ENCODE results near the gene AUTS2. TPM values are rescaled to one million over a fixed set of nuclear protein-coding genes. Genes with fewer than 3 reads are reported as not detected.

AUTS2 gene
- total RNA-seq, 6 donors from 2014 or later = 38.9 to 151 (median 55.8) TPM

GRCh38 chr7:69602522-69602921 lies 4.2 kb downstream of the AUTS2 start:
- ATAC-seq (ENCODE audit: low FRiP score in 2 of 2) (no peak), DNase-seq (no peak)
- TF ChIP-seq CTCF (IDR thresholded peaks at IDR 0.05) (no peak), POLR2A (IDR thresholded peaks at IDR 0.05) (no peak), EP300 (IDR thresholded peaks at IDR 0.05) (no peak), POLR2AphosphoS5 (IDR thresholded peaks at IDR 0.05) (no peak)
- Histone ChIP-seq H3K9me3 (no peaks in the 10 kb centered on the region), H3K36me3 (no peaks in the 10 kb centered on the region), H3K27me3 (no peaks in the 10 kb centered on the region), H3K27ac (no peak overlapping the region), H3K4me3 (no peak overlapping the region), H3K4me1 (peaks cover 15 to 40% (median 22%) of the 10 kb centered on the region in 4 donors)
- 76 to 83% methylated on average over 2 of the region's 2 CpGs for WGBS, 2 donors

- DNase-seq (no peak), ATAC-seq (ENCODE audit: low FRiP score in 2 of 2) (no peak)
- Histone ChIP-seq H3K27ac (no peak overlapping the region), H3K4me3 (no peak overlapping the region), H3K36me3 (no peaks in the 10 kb centered on the region), H3K9me3 (no peaks in the 10 kb centered on the region), H3K4me1 (peaks cover 14 to 34% (median 20%) of the 10 kb centered on the region in 4 donors), H3K27me3 (no peaks in the 10 kb centered on the region)
- TF ChIP-seq EP300 (IDR thresholded peaks at IDR 0.05) (peak in 1 of 4 donors; percentile 61), POLR2AphosphoS5 (IDR thresholded peaks at IDR 0.05) (no peak)
- WGBS, 2 donors = 55 to 57% methylated on average over 3 of the region's 3 CpGs
Observed at GRCh38 chr7:69603351-69603750, 5.1 kb downstream of the AUTS2 start.

GRCh38 chr7:69603937-69604494 lies 5.7 kb downstream of the AUTS2 start:
- DNase-seq = no peak
- no peak overlapping the region for H3K27ac ChIP-seq
- H3K36me3 ChIP-seq = no peaks in the 10 kb centered on the region
- WGBS, 2 donors = 61 to 67% methylated on average over 2 of the region's 2 CpGs
- ATAC-seq (ENCODE audit: low FRiP score in 2 of 2) = no peak
- peaks cover 11 to 32% (median 19%) of the 10 kb centered on the region in 4 donors for H3K4me1 ChIP-seq
- TF ChIP-seq POLR2AphosphoS5 (IDR thresholded peaks at IDR 0.05) (no peak), POLR2A (IDR thresholded peaks at IDR 0.05) (no peak), EP300 (IDR thresholded peaks at IDR 0.05) (no peak), CTCF (IDR thresholded peaks at IDR 0.05) (no peak)
- H3K4me3 ChIP-seq = no peak overlapping the region
- no peaks in the 10 kb centered on the region for H3K27me3 ChIP-seq
- H3K9me3 ChIP-seq = no peaks in the 10 kb centered on the region

DNA sequence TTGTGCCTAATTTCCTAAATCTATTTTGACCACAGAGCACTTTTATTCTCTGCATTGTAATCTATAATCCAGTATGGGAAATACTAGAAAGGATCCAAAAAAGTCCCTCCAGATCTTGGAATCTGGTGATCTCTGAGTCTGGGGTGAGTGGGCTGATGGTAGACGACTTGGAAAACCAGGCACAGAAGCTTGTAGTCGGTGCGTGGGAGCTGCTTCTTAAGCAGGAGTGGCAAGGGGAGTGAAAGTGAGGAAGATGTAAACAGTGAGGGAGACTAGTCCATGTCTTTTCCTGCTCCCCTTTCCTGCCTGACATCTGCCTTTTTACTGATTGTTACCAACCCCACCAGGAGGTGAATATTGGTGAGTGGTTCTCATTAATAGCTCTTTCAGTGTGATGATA lies 6.8 kb downstream of the AUTS2 start:
- WGBS, 2 donors = 64 to 71% methylated on average over 3 of the region's 3 CpGs
- Histone ChIP-seq H3K27me3 (no peaks in the 10 kb centered on the region), H3K9me3 (no peaks in the 10 kb centered on the region), H3K4me1 (peaks cover 2 to 23% (median 16%) of the 10 kb centered on the region in 4 donors), H3K4me3 (no peak overlapping the region), H3K27ac (no peak overlapping the region), H3K36me3 (no peaks in the 10 kb centered on the region)
- DNase-seq = no peak
- ATAC-seq (ENCODE audit: low FRiP score in 2 of 2) = no peak
- TF ChIP-seq CTCF (IDR thresholded peaks at IDR 0.05) (no peak), POLR2A (IDR thresholded peaks at IDR 0.05) (no peak)

DNA sequence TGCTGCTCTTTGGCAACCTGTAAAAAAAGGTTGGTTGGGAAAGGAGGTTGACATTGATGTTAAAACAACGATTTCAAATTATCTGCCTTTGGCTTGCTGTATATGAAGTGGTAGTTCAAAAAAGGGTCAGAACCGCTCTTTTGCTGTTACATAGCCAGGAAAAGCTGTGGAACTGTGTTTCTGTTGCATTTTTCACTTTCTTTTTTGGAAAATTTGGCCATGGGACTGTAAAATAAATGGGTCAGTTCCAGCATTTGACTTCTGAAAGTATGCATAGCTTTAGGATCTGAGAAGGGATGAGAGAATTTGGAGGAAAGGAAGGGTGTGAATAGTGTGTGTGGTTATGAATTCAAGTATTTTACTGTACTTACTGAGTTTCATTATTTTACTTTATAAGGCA lies 7.3 kb downstream of the AUTS2 start:
- ATAC-seq (ENCODE audit: low FRiP score in 2 of 2) = no peak

More for the DNA sequence above, 7.3 kb downstream of the AUTS2 start:
- Histone ChIP-seq H3K4me3 (no peak overlapping the region), H3K27ac (no peak overlapping the region), H3K9me3 (no peaks in the 10 kb centered on the region), H3K27me3 (no peaks in the 10 kb centered on the region), H3K36me3 (no peaks in the 10 kb centered on the region), H3K4me1 (peaks cover 5 to 23% (median 16%) of the 10 kb centered on the region in 4 donors)
- no peak for DNase-seq
- TF ChIP-seq POLR2AphosphoS5 (IDR thresholded peaks at IDR 0.05) (no peak), EP300 (IDR thresholded peaks at IDR 0.05) (no peak), POLR2A (IDR thresholded peaks at IDR 0.05) (no peak), CTCF (IDR thresholded peaks at IDR 0.05) (no peak)
- 31 to 54% methylated on average over 2 of the region's 2 CpGs for WGBS, 2 donors
